ENCODE measurements around the gene SMCO2. TPM values are rescaled to one million over a fixed set of nuclear protein-coding genes. Genes with fewer than 3 reads are reported as not detected.

The SMCO2 gene
- total RNA-seq, 1 donor from 2014 or later, result not detected

DNA sequence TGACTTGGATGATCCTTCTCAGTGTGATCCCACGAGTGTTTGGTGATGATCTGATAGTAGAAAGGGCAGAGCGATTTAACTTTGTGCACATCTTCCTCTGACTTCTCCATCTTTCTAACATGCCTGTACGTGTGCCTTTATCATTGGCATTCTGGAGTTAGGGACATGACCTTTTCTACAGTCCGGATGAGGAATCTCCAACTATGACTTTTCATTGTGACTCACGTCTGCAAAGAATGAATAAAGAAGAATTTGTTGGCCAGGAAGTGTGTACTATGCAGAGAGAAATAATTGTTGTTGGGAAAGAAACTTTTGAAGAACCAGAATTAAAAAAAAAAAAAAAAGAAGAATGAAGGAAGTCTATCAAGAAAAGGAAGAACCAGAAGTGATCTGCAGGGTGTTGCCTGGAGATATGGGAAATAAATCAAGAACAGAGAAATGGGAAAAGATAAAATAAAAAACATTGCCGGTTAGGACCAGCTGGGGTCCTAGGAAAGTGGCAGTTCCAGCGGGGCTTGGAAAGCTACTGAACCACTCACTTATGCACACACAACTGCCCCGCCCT lies 102.8 kb downstream of the SMCO2 start:
- TF ChIP-seq, protein P1, sequence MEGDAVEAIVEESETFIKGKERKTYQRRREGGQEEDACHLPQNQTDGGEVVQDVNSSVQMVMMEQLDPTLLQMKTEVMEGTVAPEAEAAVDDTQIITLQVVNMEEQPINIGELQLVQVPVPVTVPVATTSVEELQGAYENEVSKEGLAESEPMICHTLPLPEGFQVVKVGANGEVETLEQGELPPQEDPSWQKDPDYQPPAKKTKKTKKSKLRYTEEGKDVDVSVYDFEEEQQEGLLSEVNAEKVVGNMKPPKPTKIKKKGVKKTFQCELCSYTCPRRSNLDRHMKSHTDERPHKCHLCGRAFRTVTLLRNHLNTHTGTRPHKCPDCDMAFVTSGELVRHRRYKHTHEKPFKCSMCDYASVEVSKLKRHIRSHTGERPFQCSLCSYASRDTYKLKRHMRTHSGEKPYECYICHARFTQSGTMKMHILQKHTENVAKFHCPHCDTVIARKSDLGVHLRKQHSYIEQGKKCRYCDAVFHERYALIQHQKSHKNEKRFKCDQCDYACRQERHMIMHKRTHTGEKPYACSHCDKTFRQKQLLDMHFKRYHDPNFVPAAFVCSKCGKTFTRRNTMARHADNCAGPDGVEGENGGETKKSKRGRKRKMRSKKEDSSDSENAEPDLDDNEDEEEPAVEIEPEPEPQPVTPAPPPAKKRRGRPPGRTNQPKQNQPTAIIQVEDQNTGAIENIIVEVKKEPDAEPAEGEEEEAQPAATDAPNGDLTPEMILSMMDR (IDR thresholded peaks at IDR 0.05), result no peak
- H3K27ac Mint-ChIP-seq (ENCODE audit: unreplicated experiment), result peak overlapping the region; percentile 83
- no peaks in the 10 kb centered on the region for H3K27me3 Mint-ChIP-seq (ENCODE audit: unreplicated experiment)
- H3K4me3 Mint-ChIP-seq (ENCODE audit: unreplicated experiment), result no peak overlapping the region
- H3K4me1 Mint-ChIP-seq (ENCODE audit: unreplicated experiment), result peaks cover 47% of the 10 kb centered on the region
- H3K36me3 Mint-ChIP-seq (ENCODE audit: unreplicated experiment), result peaks cover 3% of the 10 kb centered on the region
- H3K9me3 Mint-ChIP-seq (ENCODE audit: unreplicated experiment), result no peaks in the 10 kb centered on the region
- no peak for DNase-seq (ENCODE audit: extremely low spot score, unreplicated experiment)

DNA sequence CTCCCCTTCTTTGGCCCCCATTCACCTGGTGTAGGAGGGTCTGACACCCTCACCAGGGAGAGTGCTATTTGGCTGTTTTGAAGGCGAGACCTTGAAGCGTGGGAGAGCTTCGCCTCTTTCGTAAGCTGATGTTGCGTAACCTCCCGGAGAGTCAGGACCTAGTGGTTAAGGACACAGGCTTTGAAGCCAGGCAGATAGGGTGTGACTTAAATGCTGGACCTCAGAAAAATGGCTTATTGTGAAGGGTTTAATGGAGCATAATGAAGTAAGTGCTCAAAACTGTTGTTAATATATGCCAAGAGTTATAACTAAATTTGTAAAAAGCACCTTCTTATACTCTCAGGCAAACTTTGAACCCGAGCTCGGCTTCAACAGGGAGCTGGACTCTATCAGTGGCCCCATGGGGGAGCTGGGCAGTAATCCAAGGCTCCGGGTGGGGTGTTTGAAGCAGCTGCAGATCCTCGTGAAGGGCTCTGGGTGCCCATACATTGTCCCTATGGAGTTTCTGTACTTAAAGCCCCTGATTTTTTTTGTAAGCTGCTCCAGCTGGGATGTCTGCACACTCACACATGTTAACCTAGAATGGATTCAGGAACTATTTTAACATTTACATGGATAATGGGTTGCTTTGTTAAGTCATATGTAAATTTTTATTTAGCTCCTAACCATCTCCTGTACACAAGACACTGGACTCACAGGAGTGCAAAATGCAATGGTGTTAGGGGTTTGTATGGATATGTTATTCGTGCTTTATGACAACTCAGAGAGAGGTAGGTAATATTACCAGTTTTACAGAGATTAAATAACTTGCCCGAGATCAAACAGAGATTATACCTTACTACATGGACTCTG lies 103.5 kb downstream of the SMCO2 start:
- Mint-ChIP-seq H3K4me3 (ENCODE audit: unreplicated experiment) (no peak overlapping the region), H3K9me3 (ENCODE audit: unreplicated experiment) (no peaks in the 10 kb centered on the region), H3K36me3 (ENCODE audit: unreplicated experiment) (peaks cover 3% of the 10 kb centered on the region), H3K27ac (ENCODE audit: unreplicated experiment) (peak overlapping the region; percentile 83), H3K4me1 (ENCODE audit: unreplicated experiment) (peaks cover 51% of the 10 kb centered on the region), H3K27me3 (ENCODE audit: unreplicated experiment) (no peaks in the 10 kb centered on the region)
- TF ChIP-seq, protein P1 (IDR thresholded peaks at IDR 0.05), result no peak
- DNase-seq (ENCODE audit: extremely low spot score, unreplicated experiment), result no peak

DNA sequence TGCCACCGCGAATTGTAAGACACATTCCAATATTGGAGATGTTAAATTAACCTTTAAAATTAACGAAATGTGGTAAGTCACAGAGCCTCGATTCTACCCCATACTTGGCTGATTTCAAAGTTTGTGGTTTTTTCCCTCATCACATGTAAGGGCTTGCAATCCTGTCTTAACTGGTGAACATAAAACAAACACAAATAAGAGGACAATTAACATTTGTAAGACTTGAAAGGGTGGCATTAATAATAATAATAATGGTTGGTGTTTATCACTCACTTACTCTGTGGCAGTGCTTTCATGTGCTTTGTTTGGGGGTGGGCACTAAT lies 104.1 kb downstream of the SMCO2 start:
- H3K27ac Mint-ChIP-seq (ENCODE audit: unreplicated experiment), result peak overlapping the region; percentile 83
- H3K4me3 Mint-ChIP-seq (ENCODE audit: unreplicated experiment), result no peak overlapping the region
- peaks cover 57% of the 10 kb centered on the region for H3K4me1 Mint-ChIP-seq (ENCODE audit: unreplicated experiment)
- H3K27me3 Mint-ChIP-seq (ENCODE audit: unreplicated experiment), result no peaks in the 10 kb centered on the region
- H3K36me3 Mint-ChIP-seq (ENCODE audit: unreplicated experiment), result peaks cover 3% of the 10 kb centered on the region
- no peaks in the 10 kb centered on the region for H3K9me3 Mint-ChIP-seq (ENCODE audit: unreplicated experiment)
- TF ChIP-seq, protein P1 (IDR thresholded peaks at IDR 0.05), result no peak
- no peak for DNase-seq (ENCODE audit: extremely low spot score, unreplicated experiment)

DNA sequence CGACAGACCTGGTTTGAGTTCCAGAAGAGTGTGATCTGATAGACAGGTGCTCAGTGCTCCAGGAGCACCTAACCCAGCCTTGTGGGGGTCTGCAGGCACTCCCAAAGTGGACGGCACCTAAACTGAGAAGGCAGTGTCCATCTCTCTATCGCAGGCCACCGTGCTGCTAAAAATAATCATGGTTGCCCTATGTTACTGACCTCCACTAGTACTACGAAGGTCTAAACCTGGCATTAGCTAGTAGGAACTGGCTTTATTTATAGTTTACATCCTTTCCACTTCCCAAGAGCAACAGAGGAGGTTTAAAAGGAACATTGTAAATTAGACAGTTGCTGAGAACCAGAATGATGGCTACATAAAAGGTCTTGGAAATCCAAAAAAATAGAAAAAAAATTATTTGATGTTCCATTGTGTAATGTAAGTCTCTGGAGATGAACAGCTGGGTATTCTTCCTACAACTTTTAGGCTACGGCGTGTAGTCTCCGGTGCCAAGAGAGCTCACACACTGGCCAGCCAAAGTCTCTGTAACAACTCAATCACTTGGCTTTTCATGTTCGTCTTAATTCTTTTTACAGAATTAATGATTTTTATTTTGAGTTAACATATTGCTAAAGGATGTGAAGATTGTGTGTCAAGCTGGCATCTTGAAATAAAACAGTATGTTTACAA lies 104.8 kb downstream of the SMCO2 start:
- H3K4me3 Mint-ChIP-seq (ENCODE audit: unreplicated experiment), result no peak overlapping the region
- H3K27me3 Mint-ChIP-seq (ENCODE audit: unreplicated experiment), result no peaks in the 10 kb centered on the region
- no peak for DNase-seq (ENCODE audit: extremely low spot score, unreplicated experiment)
- no peaks in the 10 kb centered on the region for H3K9me3 Mint-ChIP-seq (ENCODE audit: unreplicated experiment)
- TF ChIP-seq, protein P1 (IDR thresholded peaks at IDR 0.05), result no peak
- peaks cover 64% of the 10 kb centered on the region for H3K4me1 Mint-ChIP-seq (ENCODE audit: unreplicated experiment)
- H3K36me3 Mint-ChIP-seq (ENCODE audit: unreplicated experiment), result peaks cover 3% of the 10 kb centered on the region
- no peak overlapping the region for H3K27ac Mint-ChIP-seq (ENCODE audit: unreplicated experiment)

Other genes starting within 250 kb of the SMCO2 start
- gene STK38L, start 202.4 kb upstream of the SMCO2 start, total RNA-seq, result 75.6 and 81.3 TPM in 2 replicates
- gene BMAL2, start 113.9 kb upstream of the SMCO2 start, total RNA-seq, result 5.5 and 6.4 TPM in 2 replicates
- 81.5 and 84.1 TPM in 2 replicates for gene PPFIBP1, start 77.5 kb downstream of the SMCO2 start, total RNA-seq
- 1.4 and 1.6 TPM in 2 replicates for gene REP15, start 249.7 kb downstream of the SMCO2 start, total RNA-seq